ENCODE results near the gene CCRL2.
"Not testable (repeated sequence)": the region's sequence is repeated elsewhere in the genome, so short reads cannot be mapped to it uniquely, and the experiment has no call there.

Gene CCRL2

GRCh38 chr3:46380471-46381221, 26.4 kb upstream of the CCRL2 start:
- DNase-seq (ENCODE audit: low spot score): no peak

GRCh38 chr3:46381625-46382024, 25.4 kb upstream of the CCRL2 start:
- DNase-seq (ENCODE audit: low spot score): no peak

- DNase-seq (ENCODE audit: low spot score): no peak
Observed at GRCh38 chr3:46383211-46383950, 23.7 kb upstream of the CCRL2 start.

- no peak for DNase-seq (ENCODE audit: low spot score)
Observed at GRCh38 chr3:46383951-46384330, 23.1 kb upstream of the CCRL2 start.

- no peak for DNase-seq (ENCODE audit: low spot score)
Observed at GRCh38 chr3:46386205-46386604, 20.9 kb upstream of the CCRL2 start.

GRCh38 chr3:46388847-46389246, 18.2 kb upstream of the CCRL2 start:
- not testable (repeated sequence) for DNase-seq (ENCODE audit: low spot score)

GRCh38 chr3:46389306-46389705, 17.8 kb upstream of the CCRL2 start:
- DNase-seq (ENCODE audit: low spot score): no peak

GRCh38 chr3:46391526-46391925, 15.5 kb upstream of the CCRL2 start:
- DNase-seq (ENCODE audit: low spot score): not testable (repeated sequence)

- DNase-seq (ENCODE audit: low spot score): no peak
Observed at GRCh38 chr3:46393011-46393410, 14.0 kb upstream of the CCRL2 start.

- DNase-seq (ENCODE audit: low spot score): peak; percentile 82
Observed at GRCh38 chr3:46393554-46394434, 13.3 kb upstream of the CCRL2 start.

GRCh38 chr3:46395210-46395661, 11.8 kb upstream of the CCRL2 start:
- peak; percentile 72 for DNase-seq (ENCODE audit: low spot score)

- DNase-seq (ENCODE audit: low spot score): no peak
Observed at GRCh38 chr3:46395766-46396530, 11.1 kb upstream of the CCRL2 start.

- DNase-seq (ENCODE audit: low spot score): no peak
Observed at GRCh38 chr3:46397111-46397510, 9.9 kb upstream of the CCRL2 start.

- DNase-seq (ENCODE audit: low spot score): no peak
Observed at GRCh38 chr3:46398186-46398955, 8.7 kb upstream of the CCRL2 start.

- DNase-seq (ENCODE audit: low spot score): no peak
Observed at GRCh38 chr3:46399098-46399497, 8.0 kb upstream of the CCRL2 start.

GRCh38 chr3:46399557-46399956, 7.5 kb upstream of the CCRL2 start:
- DNase-seq (ENCODE audit: low spot score): peak; percentile 41

- DNase-seq (ENCODE audit: low spot score): no peak
Observed at GRCh38 chr3:46400000-46400734, 6.9 kb upstream of the CCRL2 start.

- DNase-seq (ENCODE audit: low spot score): no peak
Observed at GRCh38 chr3:46400846-46401245, 6.2 kb upstream of the CCRL2 start.

GRCh38 chr3:46401579-46401978, 5.5 kb upstream of the CCRL2 start:
- no peak for DNase-seq (ENCODE audit: low spot score)

- not testable (repeated sequence) for DNase-seq (ENCODE audit: low spot score)
Observed at GRCh38 chr3:46402902-46403301, 4.2 kb upstream of the CCRL2 start.
